Ovary (tissue), 3 donors: Measurements from ENCODE around the gene EFNA5.

ENCODE experiments used
- POLR2A ChIP-seq: fragments of 450-650 bp; IDR thresholded peaks from one replicate; pipeline ENCODE4 v1.6.1; 2017; ENCODE audit warnings: antibody characterized with exemption, mild to moderate bottlenecking, moderate library complexity
- TF ChIP-seq, protein P1 (sequence below), 3 donors: fragments of 450-650 bp in 2 of 3; fragments of 200-600 bp in 1 of 3; IDR thresholded peaks; one replicate each; pipeline versions ENCODE4 v1.5.1 to v1.8.0; 2016 to 2022; ENCODE audit warnings: antibody characterized with exemption in 3 of 3, mild to moderate bottlenecking in 1 of 3
- donor health status: DM: no; HTN: no; CAD: no.

DNA sequence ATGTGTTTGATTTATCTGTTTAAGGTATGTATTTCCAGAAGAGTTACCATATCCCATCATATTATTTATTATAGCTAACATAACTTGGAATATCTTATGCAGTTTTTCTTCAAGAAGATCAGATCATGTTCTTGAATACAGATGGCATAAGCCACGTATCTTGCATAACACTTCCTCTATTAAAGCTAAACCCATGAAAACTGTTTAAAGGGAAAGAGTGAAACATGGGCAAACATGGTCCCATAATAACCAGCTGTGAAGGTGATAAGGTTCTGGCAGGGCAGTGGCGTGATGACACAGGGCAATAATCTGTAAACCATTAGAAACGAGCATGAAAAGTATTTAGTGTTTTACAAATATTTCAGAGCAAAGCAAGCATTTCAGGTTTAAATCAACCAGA, 34.2 kb downstream of the EFNA5 start:
- TF ChIP-seq, protein P1, sequence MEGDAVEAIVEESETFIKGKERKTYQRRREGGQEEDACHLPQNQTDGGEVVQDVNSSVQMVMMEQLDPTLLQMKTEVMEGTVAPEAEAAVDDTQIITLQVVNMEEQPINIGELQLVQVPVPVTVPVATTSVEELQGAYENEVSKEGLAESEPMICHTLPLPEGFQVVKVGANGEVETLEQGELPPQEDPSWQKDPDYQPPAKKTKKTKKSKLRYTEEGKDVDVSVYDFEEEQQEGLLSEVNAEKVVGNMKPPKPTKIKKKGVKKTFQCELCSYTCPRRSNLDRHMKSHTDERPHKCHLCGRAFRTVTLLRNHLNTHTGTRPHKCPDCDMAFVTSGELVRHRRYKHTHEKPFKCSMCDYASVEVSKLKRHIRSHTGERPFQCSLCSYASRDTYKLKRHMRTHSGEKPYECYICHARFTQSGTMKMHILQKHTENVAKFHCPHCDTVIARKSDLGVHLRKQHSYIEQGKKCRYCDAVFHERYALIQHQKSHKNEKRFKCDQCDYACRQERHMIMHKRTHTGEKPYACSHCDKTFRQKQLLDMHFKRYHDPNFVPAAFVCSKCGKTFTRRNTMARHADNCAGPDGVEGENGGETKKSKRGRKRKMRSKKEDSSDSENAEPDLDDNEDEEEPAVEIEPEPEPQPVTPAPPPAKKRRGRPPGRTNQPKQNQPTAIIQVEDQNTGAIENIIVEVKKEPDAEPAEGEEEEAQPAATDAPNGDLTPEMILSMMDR (IDR thresholded peaks at IDR 0.05), result no peak
- no peak for TF ChIP-seq POLR2A
